Duodenal mucosa (tissue), 2 donors: ENCODE results near the gene CSF1R.
"Not testable (repeated sequence)": the region's sequence is repeated elsewhere in the genome, so short reads cannot be mapped to it uniquely, and the experiment has no call there.

ENCODE experiments used
- H3K27ac ChIP-seq: one replicate; pipeline ENCODE4 v1.7.0; 2013; ENCODE audit warnings: low read depth, low read length
- H3K27me3 ChIP-seq, 2 donors: one replicate each; pipeline ENCODE4 v1.7.0; 2013; ENCODE audit warnings: low read length in 2 of 2, control low read depth in 1 of 2; ENCODE audit not compliant: insufficient read depth in 2 of 2, control insufficient read depth in 1 of 2
- H3K36me3 ChIP-seq, 2 donors: one replicate each; pipeline ENCODE4 v1.7.0; 2013; ENCODE audit warnings: low read length in 2 of 2, control low read depth in 1 of 2; ENCODE audit not compliant: insufficient read depth in 2 of 2, control insufficient read depth in 1 of 2
- H3K4me1 ChIP-seq, 2 donors: one replicate each; pipeline ENCODE4 v1.7.0; 2013; ENCODE audit warnings: low read length in 2 of 2, control low read depth in 1 of 2; ENCODE audit not compliant: insufficient read depth in 2 of 2, control insufficient read depth in 1 of 2
- H3K4me3 ChIP-seq, 2 donors: one replicate each; pipeline ENCODE4 v1.7.0; 2013; ENCODE audit warnings: low read length in 2 of 2, low read depth in 1 of 2
- H3K9ac ChIP-seq, 2 donors: one replicate each; pipeline ENCODE4 v1.7.0; 2013; ENCODE audit warnings: low read length in 2 of 2, low read depth in 1 of 2
- H3K9me3 ChIP-seq, 2 donors: one replicate each; pipeline ENCODE4 v1.7.0; 2013; ENCODE audit warnings: low read length in 2 of 2, control low read depth in 1 of 2; ENCODE audit not compliant: control insufficient read depth in 1 of 2

CSF1R gene

DNA sequence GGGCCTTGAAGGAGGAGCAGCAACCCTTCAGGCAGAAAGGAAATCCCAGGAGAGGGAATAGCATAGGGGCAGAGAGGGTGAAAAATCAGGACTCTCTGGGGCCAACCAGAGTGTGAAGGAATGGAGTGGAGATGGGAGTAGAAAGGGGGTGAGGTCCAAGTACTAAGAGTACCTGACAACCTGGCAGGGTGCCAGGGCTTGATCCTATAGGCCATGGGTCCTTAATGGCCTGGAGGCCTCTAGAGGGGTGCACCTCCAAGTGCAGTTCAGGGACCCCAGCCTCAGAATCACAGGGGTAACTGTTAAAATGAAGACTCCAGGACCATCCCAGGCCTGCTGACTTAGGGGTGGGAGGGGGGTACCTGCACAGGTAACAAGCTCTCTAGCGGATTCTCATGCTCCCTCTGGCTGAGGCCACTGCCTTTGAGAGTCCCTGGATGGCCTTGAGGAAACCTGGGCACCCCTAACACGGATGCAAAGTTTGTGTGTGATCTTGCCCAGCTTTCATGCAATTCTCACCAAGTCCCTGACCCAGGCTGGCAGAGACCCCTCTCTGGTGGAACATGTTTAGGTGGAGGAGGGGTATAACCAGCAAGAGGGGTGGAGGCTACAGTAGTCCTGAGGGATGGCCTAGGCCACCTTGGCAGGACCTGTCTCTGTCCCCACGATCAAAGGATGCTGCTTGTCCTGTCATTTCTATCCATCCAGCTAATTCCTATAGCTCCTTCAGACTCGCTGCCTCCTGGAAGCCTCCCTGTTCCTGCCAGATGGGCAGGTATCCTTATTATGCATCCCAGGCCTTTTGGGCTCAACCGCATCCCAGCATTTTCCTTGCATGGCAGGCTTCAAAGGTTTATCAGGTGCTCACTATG is 17.6 kb upstream of the CSF1R start:
- no peaks in the 10 kb centered on the region for H3K27me3 ChIP-seq
- no peaks in the 10 kb centered on the region for H3K9me3 ChIP-seq
- H3K4me3 ChIP-seq = no peak overlapping the region
- H3K27ac ChIP-seq = no peak overlapping the region
- H3K9ac ChIP-seq = no peak overlapping the region
- no peaks in the 10 kb centered on the region for H3K36me3 ChIP-seq
- peaks cover 35 to 41% of the 10 kb centered on the region in 2 donors for H3K4me1 ChIP-seq

DNA sequence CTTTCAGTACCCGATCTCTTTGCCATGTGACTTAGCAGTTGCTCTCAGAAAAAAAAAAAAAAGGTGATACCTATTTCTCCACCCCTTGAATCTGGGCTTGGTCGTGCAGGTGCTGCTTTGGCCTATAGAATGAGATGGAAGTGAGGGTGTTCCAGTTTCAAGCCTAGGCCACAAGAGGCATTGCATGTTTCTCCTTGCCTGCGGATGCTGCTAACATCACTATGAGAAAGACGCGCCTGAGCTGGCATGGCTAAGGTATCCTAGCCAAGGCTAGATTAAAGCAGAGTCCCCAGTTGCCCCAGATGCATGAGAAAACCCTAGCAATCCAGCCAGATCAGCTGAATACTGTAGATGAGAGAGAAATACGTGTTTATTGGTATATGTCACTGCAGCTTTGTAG is 14.7 kb upstream of the CSF1R start:
- Histone ChIP-seq H3K4me3 (no peak overlapping the region), H3K27me3 (no peaks in the 10 kb centered on the region), H3K9me3 (no peaks in the 10 kb centered on the region), H3K36me3 (no peaks in the 10 kb centered on the region), H3K9ac (no peak overlapping the region), H3K4me1 (peaks cover 8 to 14% of the 10 kb centered on the region in 2 donors), H3K27ac (no peak overlapping the region)

DNA sequence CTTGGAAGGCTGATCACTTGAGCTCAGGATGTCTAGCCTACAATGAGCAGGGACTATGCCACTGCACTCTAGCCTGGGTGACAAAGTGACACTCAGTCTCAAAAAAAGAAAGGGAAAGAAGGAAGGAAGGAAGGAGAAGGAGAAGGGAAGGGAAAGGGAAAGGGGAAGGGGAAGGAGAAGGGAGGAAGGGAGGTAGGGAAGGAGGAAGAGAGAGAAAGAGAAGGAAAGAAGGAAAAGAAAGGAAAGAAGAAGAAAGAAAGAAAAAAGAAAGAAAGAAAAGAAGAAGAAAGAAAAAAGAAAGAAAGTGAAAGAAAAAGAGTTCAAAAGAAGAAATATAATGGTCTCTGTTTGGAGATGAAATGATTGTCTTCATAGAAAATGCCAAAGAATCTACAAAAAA is 10.8 kb upstream of the CSF1R start:
- H3K36me3 ChIP-seq = no peaks in the 10 kb centered on the region
- no peaks in the 10 kb centered on the region for H3K4me1 ChIP-seq
- H3K27me3 ChIP-seq = no peaks in the 10 kb centered on the region
- H3K4me3 ChIP-seq = no peak overlapping the region
- H3K27ac ChIP-seq = no peak overlapping the region
- no peak overlapping the region for H3K9ac ChIP-seq
- H3K9me3 ChIP-seq = no peaks in the 10 kb centered on the region

DNA sequence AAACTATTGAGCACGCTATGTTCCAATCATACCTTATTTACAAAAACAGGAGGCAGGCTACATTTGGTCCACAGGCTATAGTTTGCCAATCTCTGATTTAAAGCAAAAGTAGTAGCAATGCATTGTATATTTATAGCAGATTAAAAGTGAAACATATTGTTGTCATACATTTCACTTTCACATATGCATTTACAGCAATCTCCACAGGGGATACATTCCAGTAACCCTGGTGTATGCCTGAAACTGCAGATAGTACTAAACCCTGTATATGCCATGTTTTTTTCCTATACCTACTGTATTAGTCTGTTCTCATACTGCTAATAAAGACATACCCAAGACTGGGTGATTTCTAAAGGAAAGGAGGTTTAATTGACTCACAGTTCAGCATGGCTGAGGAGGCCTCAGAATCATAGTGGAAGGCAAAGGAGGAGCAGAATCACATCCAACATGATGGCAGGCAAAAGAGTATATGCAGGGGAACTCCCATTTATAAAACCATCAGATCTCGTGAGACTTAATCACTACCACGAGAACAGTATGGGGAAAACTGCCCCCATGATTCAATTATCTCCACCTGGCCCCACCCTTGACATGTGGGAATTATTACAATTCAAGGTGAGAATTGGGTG is 5.9 kb upstream of the CSF1R start:
- Histone ChIP-seq H3K4me3 (no peak overlapping the region), H3K9ac (no peak overlapping the region), H3K27ac (no peak overlapping the region), H3K36me3 (no peaks in the 10 kb centered on the region), H3K27me3 (no peaks in the 10 kb centered on the region), H3K4me1 (no peaks in the 10 kb centered on the region), H3K9me3 (no peaks in the 10 kb centered on the region)

DNA sequence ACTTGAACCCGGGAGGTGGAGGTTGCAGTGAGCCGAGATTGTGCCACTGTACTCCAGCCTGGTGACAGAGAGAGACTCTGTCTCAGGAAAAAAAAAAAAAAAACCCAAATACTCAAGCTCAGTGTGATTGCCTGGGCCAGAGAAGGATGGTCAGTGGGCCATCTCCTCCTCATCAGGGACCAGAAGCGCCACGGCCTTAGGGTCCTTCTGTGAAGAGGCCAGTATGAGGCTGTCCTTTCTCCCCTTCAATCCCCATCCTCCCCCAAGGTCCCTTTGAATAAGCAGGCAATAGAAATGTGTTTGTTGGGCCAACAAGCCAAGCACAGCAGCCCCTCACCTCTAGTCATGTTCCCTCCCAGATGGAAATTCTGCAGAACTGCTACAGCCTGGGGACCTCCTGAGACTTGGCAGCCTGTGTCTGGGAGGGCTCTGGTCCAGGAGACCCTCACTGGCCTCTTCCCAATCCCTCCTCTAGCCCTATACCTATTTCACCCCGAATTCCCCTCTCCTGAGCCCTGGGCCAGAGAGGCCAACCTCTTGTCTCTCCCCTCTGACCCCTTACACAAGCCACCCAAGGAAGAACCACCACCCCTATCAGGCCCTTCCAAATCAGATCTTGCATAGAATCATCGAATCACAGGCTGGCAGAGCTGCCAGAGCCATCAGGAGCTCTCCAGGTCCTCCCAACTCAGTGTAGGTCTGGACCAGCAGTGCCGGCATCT is 1.0 kb downstream of the CSF1R start:
- Histone ChIP-seq H3K4me1 (no peaks in the 10 kb centered on the region), H3K36me3 (no peaks in the 10 kb centered on the region), H3K9ac (no peak overlapping the region), H3K4me3 (peak overlapping the region; percentile 38 to 49), H3K27ac (no peak overlapping the region), H3K27me3 (peaks cover 0 to 4% of the 10 kb centered on the region in 2 donors), H3K9me3 (no peaks in the 10 kb centered on the region)

DNA sequence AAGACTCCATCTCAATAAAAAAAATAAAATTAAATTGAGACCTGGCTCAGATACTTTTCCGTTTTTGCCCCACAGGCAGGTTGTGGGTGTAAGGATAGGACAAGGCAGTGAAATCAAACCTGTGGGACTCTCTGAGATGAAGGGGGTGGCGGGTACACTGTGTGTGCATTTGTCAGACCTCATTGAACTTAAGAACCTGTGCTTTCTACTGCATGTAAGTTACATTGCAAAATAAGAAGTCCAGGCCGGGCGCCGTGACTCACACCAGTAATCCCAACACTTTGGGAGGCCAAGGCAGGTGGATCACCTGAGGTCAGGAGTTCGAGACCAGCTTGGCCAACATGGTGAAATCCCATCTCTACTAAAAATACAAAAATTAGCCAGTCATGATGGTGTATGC is 1.6 kb downstream of the CSF1R start:
- H3K4me3 ChIP-seq, H3K27me3 ChIP-seq, H3K36me3 ChIP-seq, H3K27ac ChIP-seq, H3K9ac ChIP-seq, H3K4me1 ChIP-seq, H3K9me3 ChIP-seq: not testable (repeated sequence)

DNA sequence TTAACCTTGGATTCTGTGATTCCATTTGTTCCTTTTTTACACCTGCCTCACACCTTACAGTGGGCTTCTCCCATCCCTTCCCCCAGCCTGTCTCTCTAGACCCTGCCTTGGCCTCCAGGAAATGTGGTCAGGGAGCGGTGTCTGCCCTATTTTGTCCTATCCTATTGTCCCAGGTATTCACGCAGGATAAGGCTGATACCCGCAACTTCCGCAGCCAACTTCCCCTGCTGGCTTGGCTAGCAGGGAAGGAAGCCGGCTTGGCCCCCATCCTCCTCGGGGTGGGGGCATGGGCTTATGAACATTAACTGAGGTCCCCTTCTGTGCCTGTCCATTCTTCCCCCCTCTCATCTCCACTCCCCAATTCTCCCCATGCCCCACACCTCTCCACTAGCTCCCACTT is 3.5 kb downstream of the CSF1R start:
- peaks cover 0 to 4% of the 10 kb centered on the region in 2 donors for H3K27me3 ChIP-seq
- no peaks in the 10 kb centered on the region for H3K9me3 ChIP-seq
- H3K36me3 ChIP-seq = no peaks in the 10 kb centered on the region
- no peak overlapping the region for H3K9ac ChIP-seq
- H3K4me1 ChIP-seq = no peaks in the 10 kb centered on the region
- no peak overlapping the region for H3K4me3 ChIP-seq
- no peak overlapping the region for H3K27ac ChIP-seq

DNA sequence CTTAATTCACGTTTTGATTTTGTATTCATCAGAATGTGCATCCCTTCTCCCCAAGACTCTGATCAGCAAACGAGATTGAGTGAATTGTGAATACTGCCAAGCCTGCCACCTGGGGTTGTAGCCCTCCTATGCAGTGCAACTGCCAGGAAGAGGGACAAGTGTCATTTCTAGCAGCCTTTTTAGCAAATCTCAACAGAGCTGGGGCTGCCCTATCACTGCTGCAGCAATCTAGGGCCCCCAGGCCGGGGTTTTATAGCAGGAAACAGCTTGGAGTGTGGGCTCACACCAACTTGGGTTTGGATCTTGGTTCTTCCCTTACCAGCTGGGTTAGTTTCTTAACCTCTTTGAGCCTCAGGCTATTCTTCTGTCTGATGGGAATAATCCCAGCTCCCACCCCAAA is 4.0 kb downstream of the CSF1R start:
- Histone ChIP-seq H3K36me3 (no peaks in the 10 kb centered on the region), H3K9me3 (no peaks in the 10 kb centered on the region), H3K27ac (no peak overlapping the region), H3K9ac (no peak overlapping the region), H3K4me3 (no peak overlapping the region), H3K4me1 (no peaks in the 10 kb centered on the region), H3K27me3 (peaks cover 0 to 4% of the 10 kb centered on the region in 2 donors)

DNA sequence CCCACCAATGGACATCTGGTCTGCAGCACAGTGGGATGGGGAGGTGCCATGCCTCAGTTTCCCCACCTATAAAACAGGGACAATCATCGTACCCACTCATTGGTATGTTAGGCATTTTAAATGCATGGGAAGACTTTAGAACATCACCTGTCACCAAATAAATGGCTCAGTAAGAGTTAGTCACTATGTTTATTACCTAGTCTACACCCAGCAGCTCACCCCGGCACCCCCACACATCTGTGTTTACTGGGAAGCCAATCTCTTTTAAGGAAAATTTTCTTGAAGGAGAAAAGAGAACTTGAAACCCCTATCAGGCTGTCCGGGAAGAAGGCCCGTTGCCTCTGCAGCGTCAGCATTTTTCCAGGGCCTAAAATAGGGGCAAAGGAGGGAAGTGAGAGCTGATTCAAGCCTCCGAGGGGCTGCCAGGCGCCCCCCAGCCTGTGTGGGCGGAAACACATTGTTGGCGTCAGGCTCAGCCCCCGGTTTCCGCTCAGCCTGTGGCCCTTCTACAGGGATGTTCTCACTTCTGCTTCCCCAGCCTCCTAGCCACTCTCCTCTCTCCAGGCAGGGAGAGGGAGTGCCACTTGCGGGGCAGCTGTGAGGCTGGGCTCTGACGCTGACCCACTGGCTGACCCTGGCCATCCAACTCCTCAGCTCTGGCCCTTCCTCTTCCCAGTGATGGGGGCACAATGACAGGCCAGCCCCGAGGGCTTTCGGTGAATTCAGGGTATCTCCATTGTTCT is 4.6 kb downstream of the CSF1R start:
- Histone ChIP-seq H3K9ac (no peak overlapping the region), H3K36me3 (no peaks in the 10 kb centered on the region), H3K9me3 (no peaks in the 10 kb centered on the region), H3K27ac (no peak overlapping the region), H3K4me3 (no peak overlapping the region), H3K27me3 (peaks cover 0 to 4% of the 10 kb centered on the region in 2 donors), H3K4me1 (no peaks in the 10 kb centered on the region)
